K562 (cell line): ENCODE data around the gene LYZL6. TPM values are rescaled to one million over a fixed set of nuclear protein-coding genes. Genes with fewer than 3 reads are reported as not detected.
A peak's percentile ranks its signal among the peaks of the same experiment; 100 is the strongest.

Source experiments
- ATAC-seq: fragments of 200-7000 bp; cut with Tn5 transposase; 3 replicates; pipeline ENCODE4 v1.9.1; 2020; ENCODE audit warnings: moderate library complexity
- BruUV-seq: library from RNA; stranded (reverse); fragments of 400-500 nt; replicated peaks from 2 replicates; lab custom pipeline; 2021; lab: Mats Ljungman, UMichigan
- CTCF ChIA-PET: fragments of 300-600 bp; formaldehyde crosslinking; extraction: SDS; loops from one replicate; lab custom pipeline; 2021; ENCODE audit warnings: low intra/inter-chr PET ratio; lab: Yijun Ruan, JAX
- POLR2A ChIA-PET: fragments of 300-600, 350-650 bp; sonication (Branson Sonifier 250); formaldehyde crosslinking; extraction: SDS; loops from one replicate; lab custom pipeline; 2021; ENCODE audit warnings: antibody characterized with exemption, inconsistent platforms; lab: Yijun Ruan, JAX
- DNase-seq, 4 experiments: peaks; one replicate each; pipeline versions ENCODE4 v3.0.0 to v3.0.0-alpha.2; 2011 to 2018; ENCODE audit warnings: low spot score in 3 of 4, mixed read lengths in 3 of 4; ENCODE audit errors: extremely low read depth in 1 of 4
- FAIRE-seq: peaks from 2 replicates; lab custom pipeline; 2011; peaks lifted over from hg19 to GRCh38; lab: Jason Lieb, UNC
- H2AFZ ChIP-seq: 2 replicates; pipeline ENCODE4 v1.6.0; 2011; ENCODE audit warnings: low read depth, low read length, control low read depth, inconsistent platforms
- H3K27ac ChIP-seq: fragments of 200-600 bp; 3 replicates; pipeline ENCODE4 v1.8.0; 2011; ENCODE audit warnings: low read depth, mild to moderate bottlenecking, control low read depth, inconsistent platforms, low read length, moderate library complexity, mixed read lengths; ENCODE audit errors: extremely low read depth
- H3K27me3 ChIP-seq, 2 experiments: fragments of 300-600 bp in 1 of 2; 2 replicates in 1 of 2; 3 replicates in 1 of 2; pipeline versions ENCODE4 v1.6.0 to v1.8.0; 2011; ENCODE audit warnings: inconsistent platforms in 2 of 2, low read length in 2 of 2, mild to moderate bottlenecking in 1 of 2, mixed read lengths in 1 of 2, moderate library complexity in 1 of 2; ENCODE audit not compliant: control insufficient read depth in 2 of 2, insufficient read depth in 2 of 2
- H3K36me3 ChIP-seq: fragments of 300-600 bp; 3 replicates; pipeline ENCODE4 v1.8.0; 2011; ENCODE audit warnings: mild to moderate bottlenecking, low read length, inconsistent platforms; ENCODE audit not compliant: control insufficient read depth, insufficient read depth
- H3K4me1 ChIP-seq, 2 experiments: fragments of 200-600 bp in 1 of 2; replicated peaks in 1 of 2; 2 replicates in 1 of 2; 3 replicates in 1 of 2; pipeline versions ENCODE4 v1.5.1 to v1.8.0; 2011; ENCODE audit warnings: inconsistent platforms in 2 of 2, low read length in 2 of 2, mild to moderate bottlenecking in 1 of 2, mixed read lengths in 1 of 2, moderate library complexity in 1 of 2; ENCODE audit not compliant: control insufficient read depth in 2 of 2, insufficient read depth in 2 of 2
- H3K4me2 ChIP-seq: 2 replicates; pipeline ENCODE4 v1.6.1; 2011; ENCODE audit warnings: low read length, control low read depth, inconsistent platforms, mixed read lengths; ENCODE audit not compliant: insufficient read depth
- H3K4me3 ChIP-seq: fragments of 200-600 bp; sonication (generic), shearing (Covaris generic); 2 replicates; pipeline ENCODE4 v1.5.1; 2016; ENCODE audit warnings: control low read depth, inconsistent platforms
- H3K79me2 ChIP-seq: fragments of 200-600 bp; 3 replicates; pipeline ENCODE4 v1.8.0; 2011; ENCODE audit warnings: low read length, inconsistent platforms; ENCODE audit not compliant: control insufficient read depth, insufficient read depth
- H3K9ac ChIP-seq, 2 experiments: 2 replicates each; pipeline versions ENCODE4 v1.6.0 to v1.6.1; 2011; ENCODE audit warnings: low read depth in 2 of 2, low read length in 2 of 2, control low read depth in 1 of 2, inconsistent platforms in 1 of 2, mild to moderate bottlenecking in 1 of 2, mixed read lengths in 1 of 2; ENCODE audit not compliant: insufficient read depth in 1 of 2
- H3K9me1 ChIP-seq: one replicate; pipeline ENCODE4 v1.6.0; 2011; ENCODE audit warnings: inconsistent platforms, mild to moderate bottlenecking, low read length, moderate library complexity; ENCODE audit not compliant: control insufficient read depth, insufficient read depth
- H3K9me3 ChIP-seq: replicated peaks from 2 replicates; pipeline ENCODE4 v1.5.1; 2011; ENCODE audit warnings: low read depth, low read length, inconsistent platforms; ENCODE audit not compliant: control insufficient read depth, insufficient read depth
- H4K20me1 ChIP-seq: replicated peaks from 2 replicates; pipeline ENCODE4 v1.6.1; 2011; ENCODE audit warnings: low read length, inconsistent platforms, mixed read lengths; ENCODE audit not compliant: control insufficient read depth, insufficient read depth
- ARNT ChIP-seq, 2 experiments: fragments of 450-650 bp; IDR thresholded peaks; 2 replicates each; pipeline ENCODE4 v1.6.1; 2016; ENCODE audit warnings: mild to moderate bottlenecking in 1 of 2
- CEBPB ChIP-seq: fragments of 450-650 bp; IDR thresholded peaks from 2 replicates; pipeline ENCODE4 v1.6.1; 2016; ENCODE audit warnings: missing genetic modification characterization, missing compliant biosample characterization
- HMG20B ChIP-seq: fragments of 250-450 bp; sonication (Bioruptor Pico); IDR thresholded peaks from 2 replicates; pipeline ENCODE4 v1.5.0; 2021; ENCODE audit warnings: mild to moderate bottlenecking
- KAT7 ChIP-seq: sonication (generic); formaldehyde crosslinking; IDR thresholded peaks from 2 replicates; pipeline ENCODE4 v1.8.0; 2022; ENCODE audit warnings: missing genetic modification reagents, mild to moderate bottlenecking, borderline replicate concordance
- MIER1 ChIP-seq: fragments of 450-650 bp; IDR thresholded peaks from 2 replicates; pipeline ENCODE4 v1.6.1; 2016; ENCODE audit warnings: antibody characterized with exemption, mild to moderate bottlenecking, low read depth
- NFE2L1 ChIP-seq: fragments of 450-650 bp; IDR thresholded peaks from 2 replicates; pipeline ENCODE4 v1.6.1; 2016; ENCODE audit warnings: missing genetic modification characterization, low read depth, mild to moderate bottlenecking, missing compliant biosample characterization, moderate library complexity, borderline replicate concordance
- NFIX ChIP-seq: fragments of 250-450 bp; sonication (Bioruptor Pico); IDR thresholded peaks from 2 replicates; pipeline ENCODE4 v1.4.0; 2020; ENCODE audit warnings: low read depth, mild to moderate bottlenecking, moderate library complexity
- POLR2B ChIP-seq: fragments of 450-650 bp; IDR thresholded peaks from 2 replicates; pipeline ENCODE4 v1.6.1; 2018; ENCODE audit warnings: low read depth; ENCODE audit not compliant: partially characterized antibody
- RBM34 ChIP-seq: fragments of 200-400 bp; formaldehyde crosslinking; IDR thresholded peaks from 2 replicates; pipeline ENCODE4 v1.6.1; 2018; ENCODE audit warnings: low read length, borderline replicate concordance; ENCODE audit not compliant: insufficient read depth
- SIRT6 ChIP-seq: IDR thresholded peaks from one replicate; pipeline ENCODE4 v1.6.1; 2012; ENCODE audit warnings: low read depth, mild to moderate bottlenecking, control low read depth, inconsistent platforms, low read length, moderate library complexity
- SMAD2 ChIP-seq: fragments of 150-350 bp; IDR thresholded peaks from 2 replicates; pipeline ENCODE4 v1.6.1; 2014; ENCODE audit warnings: low read depth, mild to moderate bottlenecking, low read length
- WGBS: fragments of 100-300 bp; shearing (Covaris generic); methylation state at CpG from one replicate; pipeline ENCODE4 v1.1.6; 2016; ENCODE audit warnings: low coverage, mixed read lengths; ENCODE audit not compliant: insufficient coverage; ENCODE audit errors: missing lambda C conversion rate; 5-methylcytosine and 5-hydroxymethylcytosine counted together
- in situ Hi-C: fragments of 300-500 bp; cut with MboI; formaldehyde crosslinking; loops from 4 replicates; pipeline ENCODE4 v1.15.0; 2018; ENCODE audit warnings: inconsistent platforms, mixed read lengths
- intact Hi-C: fragments of 100-400 bp; cut with micrococcal nuclease; formaldehyde crosslinking; loops from 2 replicates; pipeline ENCODE4 v1.14.2; 2022
- polyA plus RNA-seq, 8 experiments: library from polyadenylated mRNA; depleted of rRNA in 4 of 8; stranded (reverse) in 5 of 8; unstranded in 3 of 8; fragments of >200 nt; fragmentation: Nextera tagmentation in 2 of 8; fragmentation: Illumina TruSeq in 1 of 8; extraction: Ambion mirVana in 2 of 8; extraction: Trizol in 1 of 8; gene quantifications; 2 replicates each; pipeline versions ENCODE4 v1.2.1 to v1.2.3, GENCODE V29; 2011 to 2014; ENCODE audit warnings: inconsistent platforms in 1 of 8, missing spikeins in 1 of 8
- total RNA-seq, 7 experiments: library from RNA; depleted of rRNA in 6 of 7; stranded (reverse); fragments of >200 nt in 6 of 7; fragmentation: Illumina TruSeq in 2 of 7; extraction: Trizol in 2 of 7; gene quantifications; 2 replicates each; pipeline versions ENCODE4 v1.2.1 to v1.2.3, GENCODE V29; 2011 to 2021; ENCODE audit warnings: low replicate concordance in 1 of 7
- TF ChIP-seq, protein P1 (sequence below): fragments of 250-450 bp; sonication (Bioruptor Pico); IDR thresholded peaks from 2 replicates; pipeline ENCODE4 v1.8.0; 2021; ENCODE audit warnings: moderate library complexity, mild to moderate bottlenecking, inconsistent platforms
- TF ChIP-seq, protein P2 (sequence below), 2 experiments: fragments of 250-450 bp in 1 of 2; fragments of 450-650 bp in 1 of 2; sonication (Bioruptor Pico) in 1 of 2; IDR thresholded peaks; 2 replicates each; pipeline versions ENCODE4 v1.6.1 to v1.8.0; 2016 to 2021; ENCODE audit warnings: mild to moderate bottlenecking in 2 of 2, moderate library complexity in 2 of 2, missing compliant biosample characterization in 1 of 2, missing genetic modification characterization in 1 of 2

LYZL6 gene
- total and polyA plus RNA-seq, 9 of the 15 experiments (the other 6 are each of a cell fraction or from before 2014, with no cell fraction given), result not detected

DNA sequence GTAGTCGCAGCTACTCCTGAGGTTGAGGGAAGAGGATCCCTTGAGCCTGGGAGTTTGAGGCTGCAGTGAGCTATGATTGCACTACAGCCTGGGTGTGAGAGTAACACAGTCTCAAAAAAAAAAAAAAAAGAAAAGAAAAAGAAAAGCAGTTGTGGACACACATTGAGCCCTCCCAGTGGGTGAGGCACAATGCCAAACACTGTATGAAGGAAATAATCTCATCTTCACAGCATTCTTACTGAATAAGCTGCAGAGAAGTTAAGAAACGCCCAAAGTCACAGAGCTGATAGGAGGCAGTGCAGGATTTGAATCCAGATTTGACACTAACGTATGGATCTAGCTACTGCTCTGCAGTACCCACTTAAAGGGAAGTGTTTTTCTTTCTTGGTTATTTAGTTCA lies 5.9 kb upstream of the LYZL6 start:
- Histone ChIP-seq H3K9ac (no peak overlapping the region), H3K79me2 (no peaks in the 10 kb centered on the region), H3K27me3 (peaks cover 5 to 9% of the 10 kb centered on the region in 2 experiments; a peak in 4 of 5 replicates), H3K9me1 (no peaks in the 10 kb centered on the region), H4K20me1 (0 out of 2 replicates have a peak, but pooled peaks cover 3% of the 10 kb centered on the region), H3K27ac (no peak overlapping the region), H3K36me3 (no peaks in the 10 kb centered on the region), H3K4me3 (no peak overlapping the region), H2AFZ (no peak overlapping the region), H3K9me3 (no peaks in the 10 kb centered on the region), H3K4me2 (no peak overlapping the region), H3K4me1 (peaks cover 0 to 1% of the 10 kb centered on the region in 2 experiments; a peak in 1 of 5 replicates)
- ChIA-PET CTCF (no interaction called here), POLR2A (interaction anchor here (0.6 kb wide), 2 partner anchors 10 to 161 kb away, joined by 3 read pairs; no protein-coding TSS in a partner anchor)
- in situ Hi-C loops, result no loop called here
- FAIRE-seq, result no peak
- ATAC-seq, result no peak
- WGBS, result 0% methylated on average over 3 of the region's 3 CpGs
- intact Hi-C loops, result loop anchor here (10.0 kb wide), 1 partner anchor 185 kb away; the partner anchor contains the start of gene C17orf50
- TF ChIP-seq NFIX (CRISPR knock-in tag) (no peak), NFE2L1 (tag) (no peak), POLR2B (no peak)
- TF ChIP-seq, protein P1, sequence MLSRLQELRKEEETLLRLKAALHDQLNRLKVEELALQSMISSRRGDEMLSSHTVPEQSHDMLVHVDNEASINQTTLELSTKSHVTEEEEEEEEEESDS (CRISPR knock-in tag), result no peak
- BruUV-seq, result no TSS peak
- DNase-seq, result no peak

DNA sequence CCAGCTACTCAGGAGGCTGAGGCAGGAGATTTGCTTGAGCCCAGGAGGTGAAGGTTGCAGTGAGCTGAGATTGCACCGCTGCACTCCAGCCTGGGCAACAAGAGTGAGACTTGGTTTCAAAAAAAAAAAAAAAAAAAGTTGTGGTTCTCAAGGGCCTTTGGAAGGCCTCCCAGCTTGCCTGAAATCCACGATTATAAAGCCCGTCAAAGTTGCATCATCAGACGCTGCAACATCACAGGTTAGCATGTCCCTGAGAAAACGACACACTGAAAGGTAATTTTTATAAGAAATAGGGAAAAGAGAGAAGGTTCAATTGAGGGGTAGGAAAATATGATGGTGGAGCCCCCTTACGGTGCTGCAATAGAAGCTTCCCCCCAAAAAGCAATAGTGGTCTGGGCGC lies 4.6 kb upstream of the LYZL6 start:
- Histone ChIP-seq H3K9me3 (no peaks in the 10 kb centered on the region), H3K27me3 (0 out of 5 replicates have a peak, but pooled peaks cover 0 to under 1% of the 10 kb centered on the region in 2 experiments), H3K79me2 (no peaks in the 10 kb centered on the region), H3K27ac (no peak overlapping the region), H3K4me3 (no peak overlapping the region), H3K9ac (no peak overlapping the region), H3K9me1 (no peaks in the 10 kb centered on the region), H4K20me1 (0 out of 2 replicates have a peak, but pooled peaks cover 3% of the 10 kb centered on the region), H3K4me1 (peaks cover 5 to 7% of the 10 kb centered on the region in 2 experiments; a peak in 3 of 5 replicates), H2AFZ (no peak overlapping the region), H3K4me2 (no peak overlapping the region), H3K36me3 (no peaks in the 10 kb centered on the region)
- 48% methylated on average over 7 of the region's 7 CpGs for WGBS
- ATAC-seq, result no peak
- no peak for FAIRE-seq
- no TSS peak for BruUV-seq
- POLR2A ChIA-PET, result interaction anchor here (0.6 kb wide), 2 partner anchors 72 to 165 kb away, joined by 3 read pairs; no protein-coding TSS in a partner anchor
- in situ Hi-C loops, result no loop called here
- CTCF ChIA-PET, result no interaction called here
- no peak for DNase-seq
- intact Hi-C loops, result loop anchor here (10.0 kb wide), 1 partner anchor 183 kb away; the partner anchor contains the start of gene C17orf50
- TF ChIP-seq RBM34 (no peak), SIRT6 (no peak), KAT7 (CRISPR knock-in tag) (no peak), MIER1 (no peak), SMAD2 (no peak), CEBPB (tag) (0 out of 2 replicates have a peak, but pooled peaks have one; percentile 26), ARNT (IDR thresholded peaks at IDR 0.05) (no peak), HMG20B (CRISPR knock-in tag) (no peak)
- TF ChIP-seq, protein P2, sequence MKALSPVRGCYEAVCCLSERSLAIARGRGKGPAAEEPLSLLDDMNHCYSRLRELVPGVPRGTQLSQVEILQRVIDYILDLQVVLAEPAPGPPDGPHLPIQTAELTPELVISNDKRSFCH (CRISPR knock-in tag; IDR thresholded peaks at IDR 0.05), result no peak
- TF ChIP-seq, protein P2 (tag; IDR thresholded peaks at IDR 0.05), result no peak
